Activated T-helper 1 cell treated with anti-CD3 and anti-CD28 coated beads, Interleukin-2, amount 50 U/mL, for 16 hours (primary cell): Measurements from ENCODE around the gene MAP2K5.

Experiments
- DNase-seq, 2 donors: peaks; one replicate each; pipeline ENCODE4 v3.0.0-alpha.2; 2020; ENCODE audit warnings: low read depth in 1 of 2, low spot score in 1 of 2

MAP2K5 gene

GRCh38 chr15:67521029-67521782 lies 21.3 kb upstream of the MAP2K5 start, which contains the start of gene C15orf61:
Gene C15orf61 (plus strand): TSS chr15:67521131. CDS start chr15:67521249, 118 bp downstream.
- peak; percentile 64 to 77 for DNase-seq

GRCh38 chr15:67521783-67522568 lies 20.5 kb upstream of the MAP2K5 start:
- DNase-seq = no peak

- DNase-seq = no peak
These were observed 19.2 kb upstream of the MAP2K5 start for GRCh38 chr15:67523330-67523729.

GRCh38 chr15:67524235-67524634 lies 18.3 kb upstream of the MAP2K5 start:
- DNase-seq = no peak

GRCh38 chr15:67528513-67528912 lies 14.0 kb upstream of the MAP2K5 start:
- no peak for DNase-seq

- no peak for DNase-seq
These were observed 11.1 kb upstream of the MAP2K5 start for GRCh38 chr15:67531379-67531914.

GRCh38 chr15:67533873-67534272 lies 8.6 kb upstream of the MAP2K5 start:
- DNase-seq = no peak

- no peak for DNase-seq
These were observed 8.1 kb upstream of the MAP2K5 start for GRCh38 chr15:67534360-67534759.

- no peak for DNase-seq
These were observed 4.7 kb upstream of the MAP2K5 start for GRCh38 chr15:67537771-67538170.

- no peak for DNase-seq
These were observed 830 bp downstream of the MAP2K5 start for GRCh38 chr15:67543348-67543718.

GRCh38 chr15:67544475-67544874 lies 2.0 kb downstream of the MAP2K5 start:
- no peak for DNase-seq

- no peak for DNase-seq
These were observed 3.4 kb downstream of the MAP2K5 start for GRCh38 chr15:67545864-67546263.

- no peak for DNase-seq
These were observed 4.6 kb downstream of the MAP2K5 start for GRCh38 chr15:67547064-67547463.

- DNase-seq = no peak
These were observed 5.3 kb downstream of the MAP2K5 start for GRCh38 chr15:67547836-67548235.

- no peak for DNase-seq
These were observed 5.8 kb downstream of the MAP2K5 start for GRCh38 chr15:67548236-67548852.

- no peak for DNase-seq
These were observed 6.6 kb downstream of the MAP2K5 start for GRCh38 chr15:67548862-67549651.

- DNase-seq = no peak
These were observed 7.2 kb downstream of the MAP2K5 start for GRCh38 chr15:67549736-67550135.

- no peak for DNase-seq
These were observed 8.0 kb downstream of the MAP2K5 start for GRCh38 chr15:67550522-67550921.

GRCh38 chr15:67551207-67551743 lies 8.8 kb downstream of the MAP2K5 start:
- DNase-seq = no peak

GRCh38 chr15:67554580-67554979 lies 12.1 kb downstream of the MAP2K5 start:
- DNase-seq = no peak
